Activated CD8-positive, alpha-beta memory T cell treated with anti-CD3 and anti-CD28 coated beads, Interleukin-2, amount 50 U/mL, for 24 hours (primary cell): Measurements from ENCODE around the gene PEX1.
"Not testable (repeated sequence)": the region's sequence is repeated elsewhere in the genome, so short reads cannot be mapped to it uniquely, and the experiment has no call there.

Experiments
- DNase-seq: peaks from one replicate; pipeline ENCODE4 v3.0.0-alpha.2; 2020; ENCODE audit errors: extremely low read depth

PEX1 gene

GRCh38 chr7:92506363-92506762 is 22.0 kb downstream of the PEX1 start:
- no peak for DNase-seq

GRCh38 chr7:92504563-92504962 is 23.8 kb downstream of the PEX1 start:
- DNase-seq: no peak

GRCh38 chr7:92503767-92504166 is 24.6 kb downstream of the PEX1 start:
- DNase-seq: no peak

GRCh38 chr7:92498557-92498956 is 29.8 kb downstream of the PEX1 start:
- no peak for DNase-seq

GRCh38 chr7:92496876-92497275 is 31.4 kb downstream of the PEX1 start:
- no peak for DNase-seq

- no peak for DNase-seq
These were observed 38.7 kb downstream of the PEX1 start for GRCh38 chr7:92489634-92490033.

GRCh38 chr7:92487804-92488203 is 40.5 kb downstream of the PEX1 start:
- DNase-seq: no peak

- no peak for DNase-seq
These were observed 42.3 kb downstream of the PEX1 start for GRCh38 chr7:92485974-92486373.

GRCh38 chr7:92485267-92485892 is 42.9 kb downstream of the PEX1 start:
- DNase-seq: no peak

GRCh38 chr7:92484226-92484625 is 44.1 kb downstream of the PEX1 start:
- DNase-seq: not testable (repeated sequence)

- DNase-seq: not testable (repeated sequence)
These were observed 44.7 kb downstream of the PEX1 start for GRCh38 chr7:92483624-92484023.

GRCh38 chr7:92479146-92479545 is 49.2 kb downstream of the PEX1 start:
- DNase-seq: not testable (repeated sequence)

GRCh38 chr7:92478711-92479110 is 49.6 kb downstream of the PEX1 start:
- no peak for DNase-seq

- DNase-seq: no peak
These were observed 50.2 kb downstream of the PEX1 start for GRCh38 chr7:92478095-92478494.

- DNase-seq: not testable (repeated sequence)
These were observed 50.6 kb downstream of the PEX1 start, which contains the start of gene ERVW-1 for GRCh38 chr7:92477681-92478080. ERVW-1 (minus strand) TSS chr7:92477946; CDS start chr7:92470381, 7,565 bp downstream.

- DNase-seq: not testable (repeated sequence)
These were observed 52.3 kb downstream of the PEX1 start for GRCh38 chr7:92475851-92476590.

- not testable (repeated sequence) for DNase-seq
These were observed 53.0 kb downstream of the PEX1 start for GRCh38 chr7:92475261-92475770.

GRCh38 chr7:92473989-92474388 is 54.3 kb downstream of the PEX1 start:
- not testable (repeated sequence) for DNase-seq

- DNase-seq: not testable (repeated sequence)
These were observed 59.7 kb downstream of the PEX1 start for GRCh38 chr7:92468589-92468988.

- no peak for DNase-seq
These were observed 61.6 kb downstream of the PEX1 start for GRCh38 chr7:92466682-92467081.

GRCh38 chr7:92464515-92464914 is 63.8 kb downstream of the PEX1 start:
- no peak for DNase-seq

- DNase-seq: no peak
These were observed 65.8 kb downstream of the PEX1 start for GRCh38 chr7:92462560-92462959.
